Choroid plexus epithelial cell (primary cell): ENCODE measurements around the gene SWT1.

Source experiments
- DNase-seq: peaks from one replicate; pipeline ENCODE4 v3.0.0-alpha.2; 2010; ENCODE audit warnings: low read depth
- H3K4me3 ChIP-seq: 2 replicates; pipeline ENCODE4 v1.5.1; 2011; ENCODE audit warnings: low read depth, mild to moderate bottlenecking, control low read depth, low read length, moderate library complexity
- CTCF ChIP-seq: conservative IDR thresholded peaks from 2 replicates; pipeline ENCODE4 v1.5.1; 2011; ENCODE audit warnings: low read depth, mild to moderate bottlenecking, control low read depth, inconsistent platforms, low read length, moderate library complexity

Gene SWT1

GRCh38 chr1:185156854-185157598 lies at the start of gene SWT1, which contains the start of gene TRMT1L:
Gene SWT1, plus strand, starts transcription at chr1:185157167. Its CDS starts 3,675 bp downstream, at chr1:185160842.
Gene TRMT1L, minus strand, starts transcription at chr1:185156953. Its CDS starts 241 bp downstream, at chr1:185156712.
- peak within 1 kb of the TSS; percentile 90 for H3K4me3 ChIP-seq
- TF ChIP-seq CTCF, result no peak
- DNase-seq, result peak; percentile 100

- no peak for TF ChIP-seq CTCF
- DNase-seq, result peak; percentile 31
- no peak overlapping the region for H3K4me3 ChIP-seq
These were observed 48.6 kb upstream of the SWT1 start for GRCh38 chr1:185108321-185108720.

- no peak for TF ChIP-seq CTCF
- no peak overlapping the region for H3K4me3 ChIP-seq
- DNase-seq, result no peak
These were observed 46.8 kb upstream of the SWT1 start for GRCh38 chr1:185110145-185110544.

GRCh38 chr1:185111873-185112272 lies 45.1 kb upstream of the SWT1 start:
- TF ChIP-seq CTCF, result no peak
- DNase-seq, result no peak

GRCh38 chr1:185112356-185112755 lies 44.6 kb upstream of the SWT1 start:
- H3K4me3 ChIP-seq, result no peak overlapping the region
- no peak for TF ChIP-seq CTCF
- DNase-seq, result no peak

More at GRCh38 chr1:185111873-185112272, 45.1 kb upstream of the SWT1 start:
- no peak overlapping the region for H3K4me3 ChIP-seq

DNA sequence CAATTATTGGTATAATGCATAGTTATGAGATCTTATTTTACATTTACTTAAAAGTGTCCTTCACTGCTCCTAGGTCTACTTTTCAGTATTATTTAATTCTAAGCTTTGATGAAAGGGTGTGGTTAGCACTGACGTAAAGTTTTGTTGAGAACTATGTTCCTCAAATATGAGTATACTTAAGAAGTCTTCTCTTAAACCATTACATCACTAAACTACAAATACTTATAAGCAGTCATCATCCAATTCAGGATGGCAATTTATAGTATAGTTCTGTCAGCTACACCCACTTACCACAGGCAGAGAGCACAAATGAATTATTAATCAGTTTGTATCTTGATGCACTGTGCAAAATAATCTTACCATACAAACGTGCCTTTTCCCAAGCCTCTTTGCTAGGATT lies 27.3 kb upstream of the SWT1 start:
- no peak for DNase-seq
- TF ChIP-seq CTCF, result no peak
- H3K4me3 ChIP-seq, result no peak overlapping the region

- no peak for DNase-seq
- no peak overlapping the region for H3K4me3 ChIP-seq
- no peak for TF ChIP-seq CTCF
These were observed 24.4 kb upstream of the SWT1 start for GRCh38 chr1:185132534-185132933.
